Heart right ventricle (tissue), 16 donors: ENCODE data around the gene PLK5. TPM values are rescaled to one million over a fixed set of nuclear protein-coding genes. Genes with fewer than 3 reads are reported as not detected.

Experiments used
- ATAC-seq, 8 donors: fragments of 200-7000 bp; cut with Tn5 transposase; one replicate each; pipeline ENCODE4 v1.9.1; 2020; ENCODE audit warnings: mild to moderate bottlenecking in 8 of 8, moderate library complexity in 8 of 8, moderate number of reproducible peaks in 1 of 8
- DNase-seq, 2 donors: peaks; one replicate each; pipeline ENCODE4 v3.0.0-alpha.2; 2020
- H3K27ac ChIP-seq, 10 donors: fragments of 200-600 bp; sonication (generic) in 2 of 10; one replicate each; pipeline versions ENCODE4 v1.5.0 to v1.8.0; 2020 to 2022; ENCODE audit warnings: mild to moderate bottlenecking in 3 of 10
- H3K27me3 ChIP-seq, 7 donors: fragments of 200-600 bp; one replicate each; pipeline ENCODE4 v1.8.0; 2021 to 2022; ENCODE audit warnings: mild to moderate bottlenecking in 2 of 7
- H3K36me3 ChIP-seq, 9 donors: fragments of 200-600 bp; sonication (generic) in 1 of 9; one replicate each; pipeline versions ENCODE4 v1.5.0 to v1.8.0; 2020 to 2022; ENCODE audit warnings: mild to moderate bottlenecking in 2 of 9
- H3K4me1 ChIP-seq, 9 donors: fragments of 200-600 bp; sonication (generic) in 1 of 9; one replicate each; pipeline versions ENCODE4 v1.5.0 to v1.8.0; 2020 to 2022; ENCODE audit warnings: mild to moderate bottlenecking in 4 of 9
- H3K4me3 ChIP-seq, 10 donors: fragments of 200-600 bp; sonication (generic) in 2 of 10; one replicate each; pipeline versions ENCODE4 v1.5.0 to v1.8.0; 2020 to 2022; ENCODE audit warnings: mild to moderate bottlenecking in 7 of 10, moderate library complexity in 2 of 10
- H3K9me3 ChIP-seq, 11 donors: fragments of 200-600 bp in 10 of 11; sonication (generic) in 2 of 11; one replicate each; pipeline versions ENCODE4 v1.5.0 to v1.8.0; 2013 to 2022; ENCODE audit warnings: mild to moderate bottlenecking in 2 of 11, control low read depth in 1 of 11, moderate library complexity in 1 of 11
- WGBS, 2 donors: extraction: QIAGEN DNeasy Blood & Tissue Kit; methylation state at CpG; one replicate each; pipeline ENCODE4 v1.1.7; 2013; ENCODE audit warnings: inconsistent platforms in 1 of 2; 5-methylcytosine and 5-hydroxymethylcytosine counted together
- intact Hi-C, 10 donors: fragments of 100-400 bp; cut with DNase I; formaldehyde crosslinking; loops; one replicate each; pipeline versions ENCODE4 v1.11.1 to v1.14.2; 2022
- polyA plus RNA-seq, 2 donors: library from polyadenylated mRNA; stranded (reverse); fragments of 200-250 nt; gene quantifications; one replicate each; pipeline ENCODE4 v1.2.3, GENCODE V29; 2013
- total RNA-seq, 10 donors: library from RNA; stranded (reverse); fragmentation: NEBNext Ultra II Directional in 3 of 10; extraction: Animal tissue kit (Norgen Biotek cat#: 25700) in 3 of 10; gene quantifications; one replicate each; pipeline versions ENCODE4 v1.2.1 to v1.2.4, GENCODE V29; 2021 to 2023
- TF ChIP-seq, protein P1 (sequence below), 9 donors: fragments of 200-600 bp; sonication (generic) in 2 of 9; IDR thresholded peaks; one replicate each; pipeline versions ENCODE4 v1.5.0 to v1.8.0; 2021 to 2022; ENCODE audit warnings: antibody characterized with exemption in 9 of 9, mild to moderate bottlenecking in 5 of 9, moderate library complexity in 1 of 9
- donor health status: Arrhythmogenic right ventricular cardiomyopathy.
- donor health status: ischemic (EF 13 %, LVEDD 7.1; RV severe dilation, severe dysfunction).
- donor health status: healthy with polysubstance abuse.
- donor health status: DM: no; HTN: yes; CAD: no.
- donor health status: DM: no; HTN: no; CAD: no.
- donor health status: ischemic (EF 25% LVEDD 6.9; RV normal size, moderate dysfunction).
- donor health status: ischemic (EF 25% LVEDD 5.7; RV mildly dilated, moderate dysfunction).
- donor health status: healthy.
- donor health status: DM: yes; HTN: yes; CAD: no.
- donor health status: Ischemic cardiomyopathy.
- donor health status: ischemic (EF 35%, LVEDD 5.7; RV mildly dilated, moderate dysfunction).
- donor health status: nonischemic (EF 11% LVEDD 7.7; RV severe dilation, severe dysfunction).
- donor health status: DM: yes; HTN: yes; CAD: no.
- donor health status: PGD.
- donor health status: ischemic (EF 29% LVEDD 5.4; RV normal size, mild dysfunction).
- donor health status: nonischemic (EF 23%, LVEDD 6.1; RV moderate dilation, normal function).

The PLK5 gene
- total and polyA plus RNA-seq, 12 donors: 0.11 to 0.57 TPM; not detected in 10

DNA sequence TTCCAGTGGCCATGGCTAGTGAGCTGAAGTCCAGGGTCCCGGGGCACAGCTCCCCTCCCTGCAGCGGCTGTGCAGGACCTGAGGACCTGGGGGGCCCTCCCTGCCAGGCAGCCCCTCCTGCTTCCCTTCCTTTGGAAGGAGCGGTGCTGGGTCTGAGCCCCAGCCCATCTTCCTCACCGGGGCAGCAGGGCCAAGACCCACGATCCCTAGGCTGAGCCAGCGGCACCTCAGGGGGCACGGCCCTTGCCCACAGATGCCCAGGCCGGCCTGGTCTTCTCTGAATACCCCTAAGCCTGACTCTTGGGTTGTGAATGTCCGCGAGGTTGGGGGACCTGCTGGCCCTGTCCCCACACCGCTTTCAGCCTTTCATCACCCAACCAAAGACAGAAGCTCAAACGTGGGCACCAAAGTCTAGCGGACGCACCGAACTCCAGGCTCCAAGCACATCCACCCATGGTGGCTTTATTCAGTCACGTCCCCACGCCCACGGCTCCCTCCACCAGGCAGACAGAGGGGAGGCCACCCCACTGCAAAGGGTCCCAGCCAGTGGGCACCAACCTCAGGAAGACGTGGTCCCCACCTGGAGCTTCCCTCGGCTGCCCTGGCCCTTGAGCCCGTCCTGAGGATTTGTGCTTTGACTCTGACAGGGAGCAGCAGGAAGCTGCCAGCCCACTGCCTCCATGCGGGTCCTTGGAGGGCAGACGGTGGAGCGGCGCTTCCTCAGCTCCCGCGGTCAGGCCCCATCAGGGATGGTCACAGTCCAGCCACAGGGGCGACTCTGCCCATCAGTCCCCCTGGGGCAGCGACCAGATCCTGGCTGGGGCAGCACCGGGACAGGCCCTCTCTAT is 52.6 kb downstream of the PLK5 start:
- WGBS, 2 donors: 87 to 89% methylated on average over 30 of the region's 30 CpGs
- peak in 3 of 8 donors; percentile 2 to 19 (median 4) for ATAC-seq
- intact Hi-C loops: no loop called here
- TF ChIP-seq, protein P1, sequence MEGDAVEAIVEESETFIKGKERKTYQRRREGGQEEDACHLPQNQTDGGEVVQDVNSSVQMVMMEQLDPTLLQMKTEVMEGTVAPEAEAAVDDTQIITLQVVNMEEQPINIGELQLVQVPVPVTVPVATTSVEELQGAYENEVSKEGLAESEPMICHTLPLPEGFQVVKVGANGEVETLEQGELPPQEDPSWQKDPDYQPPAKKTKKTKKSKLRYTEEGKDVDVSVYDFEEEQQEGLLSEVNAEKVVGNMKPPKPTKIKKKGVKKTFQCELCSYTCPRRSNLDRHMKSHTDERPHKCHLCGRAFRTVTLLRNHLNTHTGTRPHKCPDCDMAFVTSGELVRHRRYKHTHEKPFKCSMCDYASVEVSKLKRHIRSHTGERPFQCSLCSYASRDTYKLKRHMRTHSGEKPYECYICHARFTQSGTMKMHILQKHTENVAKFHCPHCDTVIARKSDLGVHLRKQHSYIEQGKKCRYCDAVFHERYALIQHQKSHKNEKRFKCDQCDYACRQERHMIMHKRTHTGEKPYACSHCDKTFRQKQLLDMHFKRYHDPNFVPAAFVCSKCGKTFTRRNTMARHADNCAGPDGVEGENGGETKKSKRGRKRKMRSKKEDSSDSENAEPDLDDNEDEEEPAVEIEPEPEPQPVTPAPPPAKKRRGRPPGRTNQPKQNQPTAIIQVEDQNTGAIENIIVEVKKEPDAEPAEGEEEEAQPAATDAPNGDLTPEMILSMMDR (IDR thresholded peaks at IDR 0.05): no peak
- Histone ChIP-seq H3K27ac (peak overlapping the region in 1 of 10 donors; percentile 39), H3K27me3 (no peaks in the 10 kb centered on the region), H3K4me1 (peaks cover 0 to 13% (median 0%) of the 10 kb centered on the region in 9 donors), H3K36me3 (peaks cover 0 to 58% (median 20%) of the 10 kb centered on the region in 9 donors), H3K4me3 (no peak overlapping the region), H3K9me3 (no peaks in the 10 kb centered on the region)
- DNase-seq: no peak

DNA sequence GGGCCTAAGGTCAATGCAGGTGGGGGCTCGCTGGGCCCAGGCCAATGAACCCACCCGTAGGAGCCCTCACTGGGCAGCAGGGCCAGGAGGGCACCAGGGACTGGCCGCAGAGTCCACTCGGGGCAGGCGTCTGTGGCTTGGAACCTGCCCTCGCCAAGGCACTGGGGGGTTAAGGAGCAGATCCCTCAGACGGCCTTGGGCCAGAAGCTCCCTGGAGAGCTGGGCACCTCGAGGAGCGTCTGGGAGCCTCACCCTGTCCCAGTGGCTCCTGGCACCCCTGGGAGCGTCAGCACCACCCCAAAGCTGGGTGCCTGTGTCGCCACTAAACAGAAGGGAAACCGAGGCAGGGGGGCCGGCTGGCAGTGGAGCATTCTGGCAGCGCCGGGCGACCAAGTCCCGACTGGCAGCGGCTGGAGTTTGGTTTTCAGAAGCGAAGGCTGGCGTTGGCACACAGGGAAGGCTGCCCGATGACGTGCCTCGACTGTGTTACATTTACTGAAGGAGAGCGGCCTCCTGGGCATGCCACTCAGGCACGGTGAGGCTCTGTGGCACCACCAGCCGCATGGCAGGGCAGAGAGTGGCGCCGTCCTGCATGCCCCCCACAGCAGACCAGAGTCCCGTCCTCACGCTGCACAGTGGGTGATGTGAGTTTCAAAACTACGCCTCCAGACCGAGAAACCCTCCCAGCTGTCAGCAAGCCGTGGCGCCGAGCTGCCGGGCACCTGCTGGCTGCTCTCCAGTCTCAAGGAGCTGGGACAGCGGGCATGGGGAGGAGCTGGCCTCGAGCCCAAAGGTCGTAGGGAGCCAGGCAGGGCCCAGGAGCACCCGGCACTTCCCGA is 53.4 kb downstream of the PLK5 start:
- H3K4me3 ChIP-seq: no peak overlapping the region
- H3K36me3 ChIP-seq: peaks cover 0 to 66% (median 27%) of the 10 kb centered on the region in 9 donors
- H3K4me1 ChIP-seq: peaks cover 0 to 13% (median 0%) of the 10 kb centered on the region in 9 donors
- H3K27ac ChIP-seq: peak overlapping the region in 8 of 10 donors; percentile 12 to 67 (median 32)
- intact Hi-C loops: no loop called here
- TF ChIP-seq, protein P1 (IDR thresholded peaks at IDR 0.05): no peak
- ATAC-seq: peak in 7 of 8 donors; percentile 19 to 73 (median 54)
- H3K9me3 ChIP-seq: no peaks in the 10 kb centered on the region
- DNase-seq: peak; percentile 28 to 68
- 57 to 69% methylated on average over 41 of the region's 41 CpGs for WGBS, 2 donors
- H3K27me3 ChIP-seq: no peaks in the 10 kb centered on the region

DNA sequence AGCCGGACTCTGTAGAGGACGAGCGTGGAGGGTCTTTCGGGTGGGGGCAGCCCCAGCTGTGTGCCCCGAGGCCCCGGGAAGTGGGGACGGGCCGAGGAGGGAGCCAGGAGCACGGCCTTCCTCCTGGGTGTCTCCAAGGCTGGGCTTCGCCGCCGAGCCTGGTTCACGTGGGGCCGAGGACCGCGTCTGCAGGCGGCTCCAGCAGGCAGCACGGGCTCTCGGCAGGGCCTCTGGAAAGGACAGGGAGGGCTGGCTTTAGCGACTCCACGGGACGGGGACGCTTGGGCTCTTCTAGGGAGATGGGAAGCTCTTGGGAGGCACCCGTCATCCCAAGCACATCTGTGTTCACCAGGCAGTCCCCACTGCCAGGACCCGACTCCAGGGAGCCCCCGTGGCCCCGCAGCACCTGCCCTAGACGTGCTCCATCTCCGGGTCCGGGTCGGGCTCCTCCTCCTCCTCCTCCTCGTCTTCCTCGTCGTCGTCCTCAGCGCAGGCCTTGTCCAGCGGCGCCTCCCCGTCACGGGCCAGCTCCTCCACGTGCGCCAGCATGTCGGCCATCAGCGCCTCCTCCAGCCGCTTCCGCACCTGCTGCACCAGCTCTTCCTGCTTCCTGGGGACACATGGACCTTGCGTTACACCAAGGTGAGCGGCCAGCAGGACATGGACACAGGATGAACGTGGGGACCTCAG is 54.2 kb downstream of the PLK5 start:
- peak overlapping the region in 8 of 10 donors; percentile 12 to 67 (median 32) for H3K27ac ChIP-seq
- intact Hi-C loops: no loop called here

More for the DNA sequence above, 54.2 kb downstream of the PLK5 start:
- H3K4me1 ChIP-seq: peaks cover 0 to 13% (median 0%) of the 10 kb centered on the region in 9 donors
- 69 to 82% methylated on average over 45 to 49 of the region's 49 CpGs for WGBS, 2 donors
- no peak overlapping the region for H3K4me3 ChIP-seq
- TF ChIP-seq, protein P1 (IDR thresholded peaks at IDR 0.05): no peak
- ATAC-seq (peak in 4 of 8 donors; percentile 2 to 41 (median 12)), DNase-seq (no peak)
- H3K36me3 ChIP-seq: peaks cover 0 to 74% (median 32%) of the 10 kb centered on the region in 9 donors
- H3K27me3 ChIP-seq: no peaks in the 10 kb centered on the region
- H3K9me3 ChIP-seq: no peaks in the 10 kb centered on the region
